Keratinocyte (primary cell): ENCODE results near the gene SEZ6L2. TPM values are rescaled to one million over a fixed set of nuclear protein-coding genes. Genes with fewer than 3 reads are reported as not detected.

Experiments
- DNase-seq: peaks from one replicate; pipeline ENCODE4 v3.0.0-alpha.2; 2011; ENCODE audit warnings: low read depth, missing footprints, low spot score
- FAIRE-seq: peaks from 2 replicates; lab custom pipeline; 2011; peaks lifted over from hg19 to GRCh38; lab: Jason Lieb, UNC
- H2AFZ ChIP-seq: 2 replicates; pipeline ENCODE4 v1.6.0; 2012; ENCODE audit warnings: low read length, control low read depth, inconsistent platforms; ENCODE audit not compliant: control insufficient read depth
- H3K27ac ChIP-seq: 2 replicates; pipeline ENCODE4 v1.5.1; 2011; ENCODE audit warnings: low read length; ENCODE audit not compliant: control insufficient read depth, insufficient read depth
- H3K27me3 ChIP-seq: 3 replicates; pipeline ENCODE4 v1.6.0; 2011; ENCODE audit warnings: low read length; ENCODE audit not compliant: control insufficient read depth, insufficient read depth; ENCODE audit errors: extremely low read depth
- H3K36me3 ChIP-seq, 2 experiments: 2 replicates in 1 of 2; 3 replicates in 1 of 2; pipeline ENCODE4 v1.5.1; 2011; ENCODE audit warnings: low read length in 2 of 2, mild to moderate bottlenecking in 1 of 2; ENCODE audit not compliant: control insufficient read depth in 2 of 2, insufficient read depth in 2 of 2; ENCODE audit errors: extremely low read depth in 1 of 2
- H3K4me1 ChIP-seq: 3 replicates; pipeline ENCODE4 v1.5.1; 2011; ENCODE audit warnings: low read length; ENCODE audit not compliant: control insufficient read depth, insufficient read depth; ENCODE audit errors: extremely low read depth
- H3K4me2 ChIP-seq: 3 replicates; pipeline ENCODE4 v1.6.0; 2011; ENCODE audit warnings: low read depth, low read length; ENCODE audit not compliant: control insufficient read depth, insufficient read depth; ENCODE audit errors: extremely low read depth
- H3K4me3 ChIP-seq, 3 experiments: fragments of 200-600 bp in 1 of 3; sonication (generic) in 1 of 3; 2 replicates in 2 of 3; 3 replicates in 1 of 3; pipeline ENCODE4 v1.5.1; 2011 to 2016; ENCODE audit warnings: low read length in 3 of 3, mild to moderate bottlenecking in 3 of 3, control low read depth in 2 of 3, inconsistent platforms in 1 of 3, low read depth in 1 of 3, mixed read lengths in 1 of 3, mixed run types in 1 of 3, moderate library complexity in 1 of 3; ENCODE audit not compliant: control insufficient read depth in 2 of 3, insufficient read depth in 2 of 3; ENCODE audit errors: extremely low read depth in 1 of 3
- H3K79me2 ChIP-seq: 2 replicates; pipeline ENCODE4 v1.6.0; 2012; ENCODE audit warnings: low read length; ENCODE audit not compliant: control insufficient read depth, insufficient read depth
- H3K9ac ChIP-seq: 3 replicates; pipeline ENCODE4 v1.6.0; 2011; ENCODE audit warnings: low read length; ENCODE audit not compliant: control insufficient read depth, insufficient read depth; ENCODE audit errors: extremely low read depth
- H3K9me1 ChIP-seq: 3 replicates; pipeline ENCODE4 v1.6.0; 2011; ENCODE audit warnings: low read length; ENCODE audit not compliant: control insufficient read depth, insufficient read depth; ENCODE audit errors: extremely low read depth
- H3K9me3 ChIP-seq: 2 replicates; pipeline ENCODE4 v1.5.1; 2012; ENCODE audit warnings: low read depth, low read length; ENCODE audit not compliant: control insufficient read depth
- H4K20me1 ChIP-seq: 3 replicates; pipeline ENCODE4 v1.6.0; 2011; ENCODE audit warnings: low read length; ENCODE audit not compliant: control insufficient read depth, insufficient read depth; ENCODE audit errors: extremely low read depth
- EZH2 ChIP-seq: IDR thresholded peaks from one replicate; pipeline ENCODE4 v1.6.1; 2012; ENCODE audit warnings: inconsistent platforms, mild to moderate bottlenecking, low read length, moderate library complexity
- dilution Hi-C: fragments of 300-500 bp; cut with MboI; formaldehyde crosslinking; loops from one replicate; pipeline ENCODE4 v1.7.0; 2020; ENCODE audit warnings: low sequenced_read_pairs; ENCODE audit not compliant: extremely low pct_ligation_motif_present
- polyA plus RNA-seq, 5 experiments: library from polyadenylated mRNA; depleted of rRNA in 3 of 5; stranded (reverse) in 3 of 5; stranded (forward) in 1 of 5; unstranded in 1 of 5; fragments of >200 nt; gene quantifications; 1 replicate in 1 of 5; 2 replicates in 3 of 5; 3 replicates in 1 of 5; pipeline versions ENCODE4 v1.2.1 to v1.2.3, GENCODE V29; 2011 to 2012; ENCODE audit warnings: missing spikeins in 2 of 5, low read depth in 1 of 5, low replicate concordance in 1 of 5
- TF ChIP-seq, protein P1 (sequence below), 3 experiments: IDR thresholded peaks in 1 of 3; conservative IDR thresholded peaks in 1 of 3; optimal IDR thresholded peaks in 1 of 3; 2 replicates in 2 of 3; 3 replicates in 1 of 3; pipeline versions ENCODE3 to v1.5.1; 2011; ENCODE audit warnings: low read length in 3 of 3, mild to moderate bottlenecking in 3 of 3, moderate library complexity in 2 of 3, control low read depth in 1 of 3, inconsistent platforms in 1 of 3; ENCODE audit not compliant: insufficient read depth in 2 of 3; ENCODE audit errors: extremely low read depth in 1 of 3

The SEZ6L2 gene
- polyA plus RNA-seq, 1 donor (not counting 4 experiments of a cell fraction or from before 2014, with no cell fraction given): 0.68 TPM

- Histone ChIP-seq H3K27me3 (no peaks in the 10 kb centered on the region), H2AFZ (no peak overlapping the region), H3K9me3 (no peaks in the 10 kb centered on the region), H3K27ac (no peak overlapping the region), H3K9me1 (no peaks in the 10 kb centered on the region), H3K9ac (no peak overlapping the region), H3K36me3 (peaks cover 4 to 5% of the 10 kb centered on the region in 2 experiments), H3K4me3 (no peak overlapping the region), H4K20me1 (no peaks in the 10 kb centered on the region), H3K4me1 (no peaks in the 10 kb centered on the region), H3K4me2 (no peak overlapping the region), H3K79me2 (peaks cover 5% of the 10 kb centered on the region)
- DNase-seq: no peak
- dilution Hi-C loops: no loop called here
- no peak for FAIRE-seq
- TF ChIP-seq, protein P1, sequence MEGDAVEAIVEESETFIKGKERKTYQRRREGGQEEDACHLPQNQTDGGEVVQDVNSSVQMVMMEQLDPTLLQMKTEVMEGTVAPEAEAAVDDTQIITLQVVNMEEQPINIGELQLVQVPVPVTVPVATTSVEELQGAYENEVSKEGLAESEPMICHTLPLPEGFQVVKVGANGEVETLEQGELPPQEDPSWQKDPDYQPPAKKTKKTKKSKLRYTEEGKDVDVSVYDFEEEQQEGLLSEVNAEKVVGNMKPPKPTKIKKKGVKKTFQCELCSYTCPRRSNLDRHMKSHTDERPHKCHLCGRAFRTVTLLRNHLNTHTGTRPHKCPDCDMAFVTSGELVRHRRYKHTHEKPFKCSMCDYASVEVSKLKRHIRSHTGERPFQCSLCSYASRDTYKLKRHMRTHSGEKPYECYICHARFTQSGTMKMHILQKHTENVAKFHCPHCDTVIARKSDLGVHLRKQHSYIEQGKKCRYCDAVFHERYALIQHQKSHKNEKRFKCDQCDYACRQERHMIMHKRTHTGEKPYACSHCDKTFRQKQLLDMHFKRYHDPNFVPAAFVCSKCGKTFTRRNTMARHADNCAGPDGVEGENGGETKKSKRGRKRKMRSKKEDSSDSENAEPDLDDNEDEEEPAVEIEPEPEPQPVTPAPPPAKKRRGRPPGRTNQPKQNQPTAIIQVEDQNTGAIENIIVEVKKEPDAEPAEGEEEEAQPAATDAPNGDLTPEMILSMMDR (optimal IDR thresholded peaks at IDR 0.05 in 1 of 3, IDR thresholded peaks at IDR 0.05 in 1 of 3, conservative IDR thresholded peaks at IDR 0.05 in 1 of 3; ENCODE audit: extremely low read depth in 1 of 3, insufficient read depth in 2 of 3, low read length in 3 of 3): no peak
- TF ChIP-seq EZH2: no peak
Measured at GRCh38 chr16:29916979-29917378, 17.6 kb upstream of the SEZ6L2 start.

- no peak for DNase-seq
- no peak overlapping the region for H3K9ac ChIP-seq
- H3K9me3 ChIP-seq: no peaks in the 10 kb centered on the region
- peaks cover 4% of the 10 kb centered on the region in 2 experiments for H3K36me3 ChIP-seq
- H2AFZ ChIP-seq: no peak overlapping the region
- dilution Hi-C loops: no loop called here
- TF ChIP-seq, protein P1 (optimal IDR thresholded peaks at IDR 0.05 in 1 of 3, IDR thresholded peaks at IDR 0.05 in 1 of 3, conservative IDR thresholded peaks at IDR 0.05 in 1 of 3; ENCODE audit: extremely low read depth in 1 of 3, insufficient read depth in 2 of 3, low read length in 3 of 3): no peak
- no peak for TF ChIP-seq EZH2
- no peak overlapping the region for H3K27ac ChIP-seq
- no peak overlapping the region for H3K4me3 ChIP-seq
- no peaks in the 10 kb centered on the region for H3K27me3 ChIP-seq
- H3K9me1 ChIP-seq: no peaks in the 10 kb centered on the region
- H3K79me2 ChIP-seq: peaks cover under 1% of the 10 kb centered on the region
- H3K4me2 ChIP-seq: no peak overlapping the region
- no peaks in the 10 kb centered on the region for H3K4me1 ChIP-seq
- no peaks in the 10 kb centered on the region for H4K20me1 ChIP-seq
- FAIRE-seq: no peak
Measured at GRCh38 chr16:29915590-29916247, 16.4 kb upstream of the SEZ6L2 start.
